ENCODE measurements around the gene CLCN6. TPM values are rescaled to one million over a fixed set of nuclear protein-coding genes. Genes with fewer than 3 reads are reported as not detected.

Gene CLCN6
- total RNA-seq, 2 experiments from 2014 or later: 18.8 to 19.5 TPM

GRCh38 chr1:11783556-11783955 is 22.4 kb upstream of the CLCN6 start:
- CTCF ChIA-PET: no interaction called here
- Mint-ChIP-seq H3K27ac (no peak overlapping the region), H3K4me3 (no peak overlapping the region), H3K9me3 (no peaks in the 10 kb centered on the region), H3K36me3 (ENCODE audit: low read depth) (no peaks in the 10 kb centered on the region), H3K4me1 (no peaks in the 10 kb centered on the region), H3K27me3 (no peaks in the 10 kb centered on the region)
- DNase-seq: no peak
- POLR2A ChIA-PET: no interaction called here

GRCh38 chr1:11784256-11784992 is 21.6 kb upstream of the CLCN6 start:
- ChIA-PET POLR2A (interaction anchor here (0.8 kb wide), 1 partner anchor 123 kb away, joined by 3 read pairs; no protein-coding TSS in a partner anchor), CTCF (interaction anchor here (2.2 kb wide), 1 partner anchor 13 kb away, joined by 5 read pairs; no protein-coding TSS in a partner anchor)
- Mint-ChIP-seq H3K27me3 (no peaks in the 10 kb centered on the region), H3K4me1 (no peaks in the 10 kb centered on the region), H3K9me3 (no peaks in the 10 kb centered on the region), H3K36me3 (ENCODE audit: low read depth) (no peaks in the 10 kb centered on the region), H3K27ac (no peak overlapping the region), H3K4me3 (no peak overlapping the region)
- DNase-seq: no peak

DNA sequence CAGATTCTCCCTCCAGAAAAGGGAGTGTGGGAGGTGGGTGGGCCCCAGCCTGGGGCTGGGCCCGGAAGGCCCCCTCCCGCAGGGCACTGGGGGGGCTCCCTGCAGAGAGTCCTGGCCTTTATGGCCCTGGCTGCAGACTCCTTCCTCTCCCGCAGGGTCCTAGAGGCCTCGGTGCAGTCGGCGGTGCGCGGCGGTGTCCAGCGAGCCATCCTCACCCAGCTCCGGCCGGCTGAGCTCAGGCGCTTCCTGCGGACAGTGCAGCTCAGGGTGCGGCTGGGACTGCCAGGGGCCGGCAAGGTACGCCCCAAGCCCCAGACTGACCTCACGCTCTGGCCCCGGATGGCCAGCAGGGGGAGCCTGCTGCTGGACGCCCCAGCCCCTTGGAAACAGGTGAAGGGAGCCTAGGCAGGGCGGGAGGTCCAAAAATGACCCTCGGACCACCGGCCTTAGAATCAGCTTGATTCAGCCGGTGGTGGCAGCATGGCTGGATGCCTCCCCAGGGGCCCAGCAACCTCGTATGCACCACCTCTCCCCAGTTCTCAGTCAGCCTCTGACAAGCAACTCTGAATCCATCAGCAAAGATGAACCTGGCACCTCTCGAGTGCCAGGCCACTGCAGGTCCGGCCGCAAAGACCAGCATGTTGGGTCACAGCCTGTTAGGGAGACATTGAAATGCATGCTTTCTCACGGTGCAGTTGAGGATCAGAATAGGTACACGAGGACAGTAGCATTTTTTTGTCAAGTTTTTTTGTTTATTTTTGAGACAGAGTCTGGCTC is 20.8 kb upstream of the CLCN6 start:
- H3K36me3 Mint-ChIP-seq (ENCODE audit: low read depth): no peaks in the 10 kb centered on the region
- H3K27ac Mint-ChIP-seq: no peak overlapping the region
- no peaks in the 10 kb centered on the region for H3K9me3 Mint-ChIP-seq

DNA sequence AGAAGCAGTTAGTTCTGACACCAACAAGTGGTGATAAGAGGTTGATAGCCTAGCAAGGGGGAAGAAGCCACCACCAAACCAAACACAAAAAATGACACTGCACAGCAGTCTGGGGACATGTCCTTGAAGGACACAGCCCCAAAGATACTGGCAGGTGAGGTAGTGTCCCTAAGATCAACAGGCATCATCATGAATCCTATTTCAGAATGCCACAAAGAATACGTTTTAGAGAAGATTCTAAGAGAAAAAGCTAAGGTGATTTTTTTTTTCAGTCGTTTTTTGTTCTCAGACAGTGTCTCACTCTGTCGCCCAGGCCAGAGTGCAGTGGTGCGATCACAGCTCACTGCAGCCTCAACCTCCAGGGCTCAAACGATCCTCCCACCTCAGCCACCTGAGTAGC is 19.8 kb upstream of the CLCN6 start:
- no peaks in the 10 kb centered on the region for H3K9me3 Mint-ChIP-seq
- no peaks in the 10 kb centered on the region for H3K27me3 Mint-ChIP-seq
- H3K27ac Mint-ChIP-seq: no peak overlapping the region
- peaks cover 5% of the 10 kb centered on the region for H3K36me3 Mint-ChIP-seq (ENCODE audit: low read depth)
- no peak for DNase-seq
- CTCF ChIA-PET: interaction anchor here (1.1 to 2.2 kb wide), 3 partner anchors 11 to 46 kb away, joined by 5 read pairs; no protein-coding TSS in a partner anchor
- POLR2A ChIA-PET: interaction anchor here (0.7 kb wide), 1 partner anchor 31 kb away, joined by 3 read pairs; no protein-coding TSS in a partner anchor
- H3K4me1 Mint-ChIP-seq: peaks cover 2% of the 10 kb centered on the region
- H3K4me3 Mint-ChIP-seq: no peak overlapping the region

More for the DNA sequence above, 20.8 kb upstream of the CLCN6 start:
- DNase-seq: peak; percentile 45
- Mint-ChIP-seq H3K4me1 (no peaks in the 10 kb centered on the region), H3K27me3 (no peaks in the 10 kb centered on the region), H3K4me3 (no peak overlapping the region)
- ChIA-PET POLR2A (interaction anchor here (0.8 kb wide), 1 partner anchor 123 kb away, joined by 3 read pairs; no protein-coding TSS in a partner anchor), CTCF (interaction anchor here (0.6 to 2.2 kb wide), 4 partner anchors 12 to 1816 kb away, joined by 3 to 5 read pairs (median 5); no protein-coding TSS in a partner anchor)

- ChIA-PET CTCF (no interaction called here), POLR2A (interaction anchor here (1.9 kb wide), 1 partner anchor 121 kb away, joined by 8 read pairs; no protein-coding TSS in a partner anchor)
- no peaks in the 10 kb centered on the region for H3K9me3 Mint-ChIP-seq
- H3K27me3 Mint-ChIP-seq: no peaks in the 10 kb centered on the region
- H3K4me1 Mint-ChIP-seq: peaks cover 2% of the 10 kb centered on the region
- no peak overlapping the region for H3K27ac Mint-ChIP-seq
- H3K36me3 Mint-ChIP-seq (ENCODE audit: low read depth): peaks cover 11% of the 10 kb centered on the region
- H3K4me3 Mint-ChIP-seq: no peak overlapping the region
- no peak for DNase-seq
Observed at GRCh38 chr1:11787251-11787803, 18.7 kb upstream of the CLCN6 start.

- no peak overlapping the region for H3K4me3 Mint-ChIP-seq
- POLR2A ChIA-PET: interaction anchor here (1.9 kb wide), 1 partner anchor 120 kb away, joined by 8 read pairs; no protein-coding TSS in a partner anchor
- no peak overlapping the region for H3K27ac Mint-ChIP-seq
- no peak for DNase-seq
- peaks cover 2% of the 10 kb centered on the region for H3K4me1 Mint-ChIP-seq
- CTCF ChIA-PET: no interaction called here
- no peaks in the 10 kb centered on the region for H3K9me3 Mint-ChIP-seq
- peaks cover 12% of the 10 kb centered on the region for H3K36me3 Mint-ChIP-seq (ENCODE audit: low read depth)
- H3K27me3 Mint-ChIP-seq: no peaks in the 10 kb centered on the region
Observed at GRCh38 chr1:11787804-11788436, 18.1 kb upstream of the CLCN6 start.

DNA sequence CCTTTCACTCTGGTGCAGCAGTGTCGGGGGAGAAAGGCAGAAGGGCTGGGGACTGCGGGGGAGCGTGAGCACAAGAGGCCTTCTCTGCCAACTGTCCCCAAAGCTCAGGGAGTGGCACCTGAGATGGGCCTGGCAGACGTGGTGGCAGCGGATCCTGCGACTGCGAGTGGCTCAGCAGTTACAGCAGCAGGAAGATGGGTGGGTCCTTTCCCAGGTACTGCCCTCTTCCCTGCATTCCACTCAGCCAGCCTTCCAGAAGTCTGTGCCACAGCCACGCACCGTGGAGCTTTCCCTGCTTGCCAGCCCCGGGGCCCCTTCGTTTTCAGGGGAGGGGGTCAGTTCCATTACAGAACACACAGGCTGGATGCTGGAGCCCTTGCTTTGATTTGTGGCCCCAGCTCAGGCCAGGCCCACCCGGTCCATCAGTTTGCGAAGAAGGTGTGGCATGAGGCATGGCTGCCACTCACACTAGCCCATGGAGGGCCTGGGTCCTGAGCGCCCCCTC is 17.4 kb upstream of the CLCN6 start:
- H3K27me3 Mint-ChIP-seq: no peaks in the 10 kb centered on the region
- no peaks in the 10 kb centered on the region for H3K9me3 Mint-ChIP-seq
- CTCF ChIA-PET: no interaction called here
- peaks cover 12% of the 10 kb centered on the region for H3K36me3 Mint-ChIP-seq (ENCODE audit: low read depth)
- no peak overlapping the region for H3K4me3 Mint-ChIP-seq
- POLR2A ChIA-PET: interaction anchor here (1.9 kb wide), 1 partner anchor 119 kb away, joined by 8 read pairs; no protein-coding TSS in a partner anchor
- DNase-seq: no peak
- peaks cover 2% of the 10 kb centered on the region for H3K4me1 Mint-ChIP-seq
- no peak overlapping the region for H3K27ac Mint-ChIP-seq

DNA sequence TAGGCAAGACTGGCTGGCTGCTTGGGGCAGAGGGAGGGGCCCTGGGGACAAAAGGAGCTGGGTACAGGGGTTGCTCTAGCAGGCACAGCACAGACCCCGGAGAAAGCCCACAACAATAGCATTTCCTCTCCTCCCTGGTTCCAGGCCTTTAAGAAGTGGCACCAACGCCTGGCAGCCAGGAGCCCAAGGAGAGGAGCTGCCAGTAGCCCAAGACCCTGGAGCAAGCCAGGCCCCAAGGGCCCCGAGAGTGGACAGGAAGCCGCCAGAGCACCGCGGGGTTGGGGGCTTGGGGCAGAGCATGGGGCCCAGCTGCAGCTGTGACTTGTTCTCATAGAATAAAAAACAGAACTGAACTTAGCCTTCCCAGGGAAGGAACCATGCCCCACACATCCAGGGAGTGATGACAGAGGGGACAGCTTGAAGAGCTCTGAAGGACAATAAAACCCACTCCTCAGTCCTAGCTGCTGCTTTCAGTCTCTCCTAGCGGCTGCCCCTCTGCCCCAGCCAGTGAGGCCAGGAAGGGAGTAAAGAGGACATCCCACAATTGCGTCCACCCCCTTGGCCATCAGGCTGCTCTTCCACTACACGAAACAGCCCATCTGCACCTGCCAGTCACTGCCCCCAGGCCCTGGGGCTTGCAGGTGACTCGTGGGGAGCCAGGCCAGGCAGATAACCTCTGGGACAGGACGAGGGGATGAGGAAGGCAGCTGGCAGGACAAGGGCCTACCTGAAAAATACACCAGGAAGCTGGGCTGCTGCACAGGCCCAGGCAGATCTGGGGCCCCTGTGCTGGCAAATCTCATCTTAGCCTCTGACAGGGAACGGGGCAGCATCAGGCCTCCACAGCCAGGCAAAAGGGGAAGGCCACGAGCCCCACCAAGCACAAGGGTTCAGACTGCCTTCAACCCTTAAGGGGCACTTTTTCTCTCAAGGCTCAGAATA is 16.6 kb upstream of the CLCN6 start:
- Mint-ChIP-seq H3K9me3 (no peaks in the 10 kb centered on the region), H3K36me3 (ENCODE audit: low read depth) (peaks cover 14% of the 10 kb centered on the region), H3K27ac (no peak overlapping the region), H3K27me3 (no peaks in the 10 kb centered on the region), H3K4me1 (peaks cover 2% of the 10 kb centered on the region), H3K4me3 (no peak overlapping the region)
- CTCF ChIA-PET: no interaction called here
- no peak for DNase-seq
- POLR2A ChIA-PET: interaction anchor here (1.9 kb wide), 1 partner anchor 118 kb away, joined by 8 read pairs; no protein-coding TSS in a partner anchor

DNA sequence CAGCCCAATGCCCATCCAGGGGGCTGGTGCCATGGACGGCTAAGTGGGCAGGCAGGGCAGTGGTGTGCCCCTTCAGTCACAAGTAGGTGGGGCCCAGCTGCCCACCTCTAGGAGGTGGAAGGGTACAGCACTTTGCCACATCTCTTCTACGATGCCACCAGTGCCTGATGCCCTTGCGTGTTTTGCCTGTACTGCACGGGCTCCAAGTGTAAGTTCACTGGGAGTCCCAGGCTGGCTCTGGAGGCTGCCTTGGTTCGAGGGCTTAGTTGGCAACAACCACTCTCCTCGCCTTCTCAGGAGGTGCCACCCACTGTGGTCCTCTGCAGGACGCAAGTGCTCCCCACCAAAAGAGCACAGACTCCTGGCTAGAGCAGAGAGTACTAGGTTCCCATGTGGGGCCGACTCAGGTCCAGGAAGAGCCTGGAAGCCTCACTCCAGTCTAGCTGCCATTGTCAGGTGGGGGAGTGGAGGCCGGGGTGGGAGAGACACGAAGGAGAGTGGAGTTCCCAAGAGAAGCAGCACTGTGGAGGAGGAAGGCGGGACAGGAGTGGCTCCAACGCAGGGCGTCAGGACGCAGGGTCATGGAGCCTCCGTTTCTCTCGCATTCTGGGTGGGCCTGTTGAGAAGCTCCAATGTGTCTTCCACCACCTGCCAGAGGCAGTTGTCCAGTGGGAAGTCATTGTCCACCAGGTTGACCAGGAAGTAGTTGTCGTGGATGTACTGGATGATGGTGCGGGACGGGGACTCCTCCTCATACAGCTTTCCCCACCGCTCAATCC is 15.7 kb upstream of the CLCN6 start:
- H3K27me3 Mint-ChIP-seq: no peaks in the 10 kb centered on the region
- CTCF ChIA-PET: interaction anchor here (0.6 kb wide), 1 partner anchor 56 kb away, joined by 3 read pairs; no protein-coding TSS in a partner anchor
- no peak overlapping the region for H3K4me3 Mint-ChIP-seq
- no peak for DNase-seq
- peaks cover 2% of the 10 kb centered on the region for H3K4me1 Mint-ChIP-seq
- H3K9me3 Mint-ChIP-seq: no peaks in the 10 kb centered on the region
- no peak overlapping the region for H3K27ac Mint-ChIP-seq
- POLR2A ChIA-PET: interaction anchor here (1.0 to 2.1 kb wide), 3 partner anchors 13 to 117 kb away, joined by 3 to 5 read pairs (median 3); no protein-coding TSS in a partner anchor
- H3K36me3 Mint-ChIP-seq (ENCODE audit: low read depth): peaks cover 19% of the 10 kb centered on the region

DNA sequence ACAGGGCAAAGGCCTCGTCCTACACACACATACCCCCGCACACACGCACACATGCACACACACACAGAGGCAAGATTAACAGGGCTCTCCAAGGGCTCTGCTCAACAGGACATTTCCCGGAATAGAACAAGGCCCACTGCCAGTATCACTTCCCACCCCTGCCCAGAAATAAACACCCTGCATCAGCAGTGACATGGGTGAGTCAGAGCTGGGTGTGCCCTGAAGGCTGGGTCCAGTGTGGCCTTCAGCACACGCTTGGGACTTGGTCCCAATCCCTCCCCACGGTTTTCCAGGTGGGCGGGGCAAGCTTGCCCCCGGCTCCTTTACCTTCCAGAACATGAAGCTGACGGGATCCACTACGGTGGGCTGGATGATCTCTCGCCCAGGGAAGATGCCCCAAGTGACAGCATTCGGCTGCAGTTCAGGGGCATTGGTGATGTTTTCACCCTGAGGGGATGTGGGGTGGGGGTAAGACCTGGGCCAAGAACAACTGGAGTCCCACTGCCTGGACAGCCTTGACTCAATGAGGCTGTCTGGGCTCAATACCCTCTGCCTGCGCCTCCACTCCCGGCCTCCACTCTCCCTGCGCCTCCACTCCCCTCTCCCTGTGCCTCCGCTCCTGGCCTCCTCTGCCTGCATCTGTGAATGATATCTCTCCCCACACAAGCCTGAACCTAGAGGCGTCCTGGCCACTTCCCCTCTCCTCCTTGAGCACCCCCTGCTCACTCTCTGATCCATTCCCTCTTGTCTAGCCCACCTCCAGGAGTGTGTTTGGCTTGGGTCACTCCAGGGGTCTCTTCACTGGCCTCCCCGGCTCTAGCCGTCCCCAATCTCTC is 14.9 kb upstream of the CLCN6 start:
- H3K4me3 Mint-ChIP-seq: no peak overlapping the region
- H3K27ac Mint-ChIP-seq: no peak overlapping the region
- peaks cover 23% of the 10 kb centered on the region for H3K36me3 Mint-ChIP-seq (ENCODE audit: low read depth)
- H3K27me3 Mint-ChIP-seq: no peaks in the 10 kb centered on the region
- ChIA-PET POLR2A (interaction anchor here (1.0 to 2.1 kb wide), 3 partner anchors 12 to 116 kb away, joined by 3 to 5 read pairs (median 3); no protein-coding TSS in a partner anchor), CTCF (interaction anchor here (0.5 to 0.6 kb wide), 2 partner anchors 21 to 55 kb away, joined by 3 read pairs; no protein-coding TSS in a partner anchor)
- peaks cover 2% of the 10 kb centered on the region for H3K4me1 Mint-ChIP-seq
- no peak for DNase-seq
- no peaks in the 10 kb centered on the region for H3K9me3 Mint-ChIP-seq
